CD4-positive, alpha-beta T cell treated with Interleukin-4 for 1 hour (primary cell): Measurements from ENCODE around the gene DEFB124.
"Not testable (repeated sequence)": the region's sequence is repeated elsewhere in the genome, so short reads cannot be mapped to it uniquely, and the experiment has no call there.

Experiments
- DNase-seq, 2 donors: peaks; one replicate each; pipeline ENCODE4 v3.0.0-alpha.2; 2020 to 2022

The DEFB124 gene

GRCh38 chr20:31485450-31486339, 10.8 kb upstream of the DEFB124 start:
- no peak for DNase-seq

GRCh38 chr20:31484001-31484400, 9.1 kb upstream of the DEFB124 start:
- peak; percentile 14 to 17 for DNase-seq

- DNase-seq = no peak
Measured at GRCh38 chr20:31476643-31477215, 1.8 kb upstream of the DEFB124 start.

GRCh38 chr20:31476294-31476585, 1.3 kb upstream of the DEFB124 start:
- DNase-seq = no peak

- DNase-seq = no peak
Measured at GRCh38 chr20:31475472-31476293, 756 bp upstream of the DEFB124 start.

- no peak for DNase-seq
Measured at GRCh38 chr20:31474097-31474436, 860 bp downstream of the DEFB124 start.

GRCh38 chr20:31473331-31474096, 1.4 kb downstream of the DEFB124 start:
- DNase-seq = no peak

GRCh38 chr20:31472395-31473330, 2.3 kb downstream of the DEFB124 start:
- no peak for DNase-seq

- DNase-seq = not testable (repeated sequence)
Measured at GRCh38 chr20:31470946-31471345, 4.0 kb downstream of the DEFB124 start.

GRCh38 chr20:31454361-31454760, 20.6 kb downstream of the DEFB124 start:
- DNase-seq = no peak

- no peak for DNase-seq
Measured at GRCh38 chr20:31452575-31452974, 22.4 kb downstream of the DEFB124 start.

- DNase-seq = no peak
Measured at GRCh38 chr20:31449511-31450414, 25.2 kb downstream of the DEFB124 start.

GRCh38 chr20:31446084-31446819, 28.7 kb downstream of the DEFB124 start:
- no peak for DNase-seq

GRCh38 chr20:31440012-31440659, 34.8 kb downstream of the DEFB124 start, which contains the start of gene DEFB123:
Gene DEFB123 (plus strand): TSS chr20:31440632. CDS start chr20:31440699, 67 bp downstream.
- no peak for DNase-seq

- no peak for DNase-seq
Measured at GRCh38 chr20:31430568-31431115, 44.3 kb downstream of the DEFB124 start.

- not testable (repeated sequence) for DNase-seq
Measured at GRCh38 chr20:31427576-31427975, 47.4 kb downstream of the DEFB124 start.

GRCh38 chr20:31426891-31427551, 47.9 kb downstream of the DEFB124 start:
- DNase-seq = not testable (repeated sequence)

- no peak for DNase-seq
Measured at GRCh38 chr20:31425797-31426196, 49.1 kb downstream of the DEFB124 start.
